HFF-Myc (cell line): ENCODE data around the gene DLG1.

ENCODE experiments used
- DNase-seq: peaks from one replicate; pipeline ENCODE4 v3.0.0-alpha.2; 2011; ENCODE audit warnings: low read depth; ENCODE audit errors: extremely low read depth
- H3K4me3 ChIP-seq: replicated peaks from 2 replicates; pipeline ENCODE4 v1.5.1; 2011; ENCODE audit warnings: low read depth, mild to moderate bottlenecking, control low read depth, low read length
- TF ChIP-seq, protein P1 (sequence below): IDR thresholded peaks from 2 replicates; pipeline ENCODE4 v1.5.1; 2012; ENCODE audit warnings: mild to moderate bottlenecking, low read depth, low read length, control low read depth; ENCODE audit errors: missing control alignments

The DLG1 gene

GRCh38 chr3:196996454-196997265 lies 301.8 kb downstream of the DLG1 start:
- no peak for DNase-seq
- H3K4me3 ChIP-seq: no peak overlapping the region
- TF ChIP-seq, protein P1, sequence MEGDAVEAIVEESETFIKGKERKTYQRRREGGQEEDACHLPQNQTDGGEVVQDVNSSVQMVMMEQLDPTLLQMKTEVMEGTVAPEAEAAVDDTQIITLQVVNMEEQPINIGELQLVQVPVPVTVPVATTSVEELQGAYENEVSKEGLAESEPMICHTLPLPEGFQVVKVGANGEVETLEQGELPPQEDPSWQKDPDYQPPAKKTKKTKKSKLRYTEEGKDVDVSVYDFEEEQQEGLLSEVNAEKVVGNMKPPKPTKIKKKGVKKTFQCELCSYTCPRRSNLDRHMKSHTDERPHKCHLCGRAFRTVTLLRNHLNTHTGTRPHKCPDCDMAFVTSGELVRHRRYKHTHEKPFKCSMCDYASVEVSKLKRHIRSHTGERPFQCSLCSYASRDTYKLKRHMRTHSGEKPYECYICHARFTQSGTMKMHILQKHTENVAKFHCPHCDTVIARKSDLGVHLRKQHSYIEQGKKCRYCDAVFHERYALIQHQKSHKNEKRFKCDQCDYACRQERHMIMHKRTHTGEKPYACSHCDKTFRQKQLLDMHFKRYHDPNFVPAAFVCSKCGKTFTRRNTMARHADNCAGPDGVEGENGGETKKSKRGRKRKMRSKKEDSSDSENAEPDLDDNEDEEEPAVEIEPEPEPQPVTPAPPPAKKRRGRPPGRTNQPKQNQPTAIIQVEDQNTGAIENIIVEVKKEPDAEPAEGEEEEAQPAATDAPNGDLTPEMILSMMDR: no peak

DNA sequence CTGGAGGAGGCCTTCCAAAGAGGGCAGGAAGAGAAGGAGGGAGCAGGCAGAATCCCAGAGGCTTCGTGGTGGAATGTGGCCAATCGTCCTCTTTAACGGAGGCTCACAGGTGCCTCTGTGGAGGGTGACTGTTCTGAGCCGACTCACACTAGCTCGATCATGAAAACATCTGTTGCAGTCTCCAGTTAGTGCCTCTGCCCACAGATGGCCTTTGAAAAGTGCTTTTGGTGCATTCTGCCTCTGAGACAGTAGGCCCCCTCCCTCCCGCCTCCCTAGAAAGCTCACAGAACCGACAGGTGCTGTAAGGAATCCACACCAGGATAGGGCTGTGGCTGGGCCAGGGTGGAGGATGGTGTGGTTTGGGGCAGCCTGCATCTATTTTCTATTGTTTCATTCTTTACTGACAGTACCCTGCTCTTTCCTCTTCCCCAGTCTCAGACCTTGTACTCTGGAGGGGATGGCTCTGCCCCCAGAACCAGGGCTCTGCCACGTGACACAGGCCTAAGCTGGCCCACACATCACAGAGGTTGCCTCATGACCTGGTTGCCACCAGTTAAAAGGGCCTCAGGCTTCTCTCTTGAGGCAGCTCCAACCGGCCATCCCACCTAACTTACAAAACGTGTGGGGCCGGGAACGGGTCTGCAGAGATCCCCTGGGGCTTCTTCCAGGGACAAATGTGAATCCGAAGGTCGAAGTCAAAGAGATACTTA lies 302.6 kb downstream of the DLG1 start:
- DNase-seq: no peak
- TF ChIP-seq, protein P1: no peak

DNA sequence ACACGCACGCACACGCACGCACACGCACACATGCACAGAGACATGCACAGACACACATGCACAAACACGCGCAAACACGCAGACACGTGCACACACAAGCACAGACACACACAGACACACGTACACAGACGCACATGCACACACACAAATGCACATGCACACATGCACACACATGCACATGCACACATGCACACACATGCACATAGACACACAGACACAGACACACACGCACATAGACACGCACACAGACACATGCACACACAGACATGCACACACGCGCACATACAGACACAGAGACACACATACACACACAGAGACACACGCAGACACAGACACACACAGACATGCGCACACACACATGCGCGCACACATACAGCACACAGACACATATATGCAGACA lies 303.4 kb downstream of the DLG1 start:
- TF ChIP-seq, protein P1: no peak
- H3K4me3 ChIP-seq: no peak overlapping the region
- no peak for DNase-seq

More for the DNA sequence above, 302.6 kb downstream of the DLG1 start:
- no peak overlapping the region for H3K4me3 ChIP-seq

GRCh38 chr3:196994056-196994455 lies 304.4 kb downstream of the DLG1 start:
- H3K4me3 ChIP-seq: no peak overlapping the region
- TF ChIP-seq, protein P1: no peak
- DNase-seq: no peak
